Endodermal cell (in vitro differentiated cells): Measurements from ENCODE around the gene AGBL1. TPM values are rescaled to one million over a fixed set of nuclear protein-coding genes. Genes with fewer than 3 reads are reported as not detected.

Experiments
- DNase-seq: peaks from one replicate; pipeline ENCODE4 v3.0.0-alpha.2; 2017
- H3K27ac ChIP-seq: 2 replicates; pipeline ENCODE4 v1.5.1; 2013; ENCODE audit warnings: mild to moderate bottlenecking, low read depth, low read length, moderate library complexity
- H3K27me3 ChIP-seq: 2 replicates; pipeline ENCODE4 v1.6.1; 2013; ENCODE audit warnings: mild to moderate bottlenecking, low read length, moderate library complexity; ENCODE audit not compliant: insufficient read depth, control insufficient read depth, poor library complexity, severe bottlenecking
- H3K36me3 ChIP-seq: 2 replicates; pipeline ENCODE4 v1.7.0; 2013; ENCODE audit warnings: mild to moderate bottlenecking, low read length, moderate library complexity; ENCODE audit not compliant: control insufficient read depth, insufficient read depth
- H3K4me1 ChIP-seq: one replicate; pipeline ENCODE4 v1.7.0; 2013; ENCODE audit warnings: low read length; ENCODE audit not compliant: control insufficient read depth, insufficient read depth
- H3K4me3 ChIP-seq: 2 replicates; pipeline ENCODE4 v1.5.1; 2013; ENCODE audit warnings: mild to moderate bottlenecking, low read length, moderate library complexity
- H3K9ac ChIP-seq: 2 replicates; pipeline ENCODE4 v1.6.1; 2013; ENCODE audit warnings: mild to moderate bottlenecking, low read length, moderate library complexity; ENCODE audit not compliant: poor library complexity, severe bottlenecking; ENCODE audit errors: extremely low read depth
- H3K9me3 ChIP-seq: 2 replicates; pipeline ENCODE4 v1.6.1; 2013; ENCODE audit warnings: mild to moderate bottlenecking, low read length, moderate library complexity; ENCODE audit not compliant: control insufficient read depth
- H3K27ac Mint-ChIP-seq: 2 replicates; pipeline ENCODE4 v1.8.0; 2020; ENCODE audit warnings: mixed read lengths
- H3K27me3 Mint-ChIP-seq: 2 replicates; pipeline ENCODE4 v1.8.0; 2021; ENCODE audit warnings: mild to moderate bottlenecking, mixed read lengths; ENCODE audit not compliant: insufficient read depth
- H3K36me3 Mint-ChIP-seq: 2 replicates; pipeline ENCODE4 v1.8.0; 2020; ENCODE audit warnings: low read depth, mixed read lengths
- H3K4me1 Mint-ChIP-seq: 2 replicates; pipeline ENCODE4 v1.8.0; 2020; ENCODE audit warnings: mixed read lengths
- H3K4me3 Mint-ChIP-seq: 2 replicates; pipeline ENCODE4 v1.8.0; 2020; ENCODE audit warnings: mild to moderate bottlenecking, moderate library complexity, mixed read lengths
- H3K9me3 Mint-ChIP-seq: 2 replicates; pipeline ENCODE4 v1.8.0; 2020; ENCODE audit warnings: mild to moderate bottlenecking, mixed read lengths
- CTCF ChIP-seq: fragments of 200-600 bp; sonication (generic); conservative IDR thresholded peaks from 2 replicates; pipeline ENCODE4 v1.5.0; 2021; ENCODE audit warnings: antibody characterized with exemption, mild to moderate bottlenecking
- WGBS, 2 experiments: methylation state at CpG; one replicate each; pipeline versions ENCODE4 v1.1.5 to v1.1.7; 2013; ENCODE audit warnings: missing lambda C conversion rate in 2 of 2, mixed read lengths in 1 of 2; ENCODE audit not compliant: insufficient coverage in 1 of 2, insufficient read length in 1 of 2; 5-methylcytosine and 5-hydroxymethylcytosine counted together
- total RNA-seq, 2 donors: library from RNA; stranded (reverse); fragmentation: NEBNext Ultra II Directional in 1 of 2; extraction: Animal tissue kit (Norgen Biotek cat#: 25700) in 1 of 2; gene quantifications; 2 replicates in 1 of 2; 3 replicates in 1 of 2; pipeline ENCODE4 v1.2.1, GENCODE V29; 2021

The AGBL1 gene
- total RNA-seq, 2 donors from 2014 or later: 0.07 to 0.11 TPM

- no peak overlapping the region for H3K4me3 Mint-ChIP-seq
- H3K4me1 Mint-ChIP-seq: no peaks in the 10 kb centered on the region
- no peaks in the 10 kb centered on the region for H3K9me3 ChIP-seq
- H3K9me3 Mint-ChIP-seq: peaks cover 10% of the 10 kb centered on the region
- WGBS, 2 experiments: 100% methylated on average over 1 of the region's 1 CpG; no CpG with 5 or more reads in 1 of the 2 experiments
- TF ChIP-seq CTCF: no peak
- no peak overlapping the region for H3K4me3 ChIP-seq
- no peaks in the 10 kb centered on the region for H3K27me3 ChIP-seq
- DNase-seq: no peak
- no peaks in the 10 kb centered on the region for H3K36me3 ChIP-seq
- H3K4me1 ChIP-seq: no peaks in the 10 kb centered on the region
- no peaks in the 10 kb centered on the region for H3K36me3 Mint-ChIP-seq
- H3K27ac ChIP-seq: no peak overlapping the region
- no peak overlapping the region for H3K27ac Mint-ChIP-seq
- no peaks in the 10 kb centered on the region for H3K27me3 Mint-ChIP-seq
- no peak overlapping the region for H3K9ac ChIP-seq
Observed at GRCh38 chr15:86706813-86707212, 627.1 kb downstream of the AGBL1 start.

DNA sequence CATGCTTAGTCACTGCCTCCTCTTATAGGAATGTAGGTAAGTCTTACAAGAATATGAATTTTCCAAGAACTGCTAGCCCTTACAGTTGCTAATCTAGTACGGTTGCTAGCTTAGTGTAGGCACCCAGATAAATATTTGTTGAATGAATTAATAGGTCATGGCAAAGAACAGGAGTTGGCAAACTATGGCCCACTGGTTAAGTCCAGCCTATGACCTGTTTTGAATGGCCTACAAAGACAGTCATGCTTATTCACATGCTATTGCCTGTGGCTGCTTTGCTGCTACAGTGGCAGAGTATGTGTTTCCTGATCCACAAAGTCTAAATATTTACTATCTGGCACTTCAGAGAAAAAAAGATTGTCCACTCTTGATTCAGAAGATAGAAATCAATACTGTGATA, 631.8 kb downstream of the AGBL1 start:
- H3K4me1 Mint-ChIP-seq: peaks cover 10% of the 10 kb centered on the region

GRCh38 chr15:86714241-86714640, 634.6 kb downstream of the AGBL1 start:
- H3K4me1 Mint-ChIP-seq: peaks cover 10% of the 10 kb centered on the region
- no peak overlapping the region for H3K4me3 Mint-ChIP-seq
- no peak overlapping the region for H3K27ac ChIP-seq
- no peak for DNase-seq
- H3K9me3 Mint-ChIP-seq: no peaks in the 10 kb centered on the region
- no peak overlapping the region for H3K4me3 ChIP-seq
- no peaks in the 10 kb centered on the region for H3K36me3 ChIP-seq
- no peaks in the 10 kb centered on the region for H3K36me3 Mint-ChIP-seq
- H3K4me1 ChIP-seq: peaks cover 15% of the 10 kb centered on the region
- H3K27me3 ChIP-seq: no peaks in the 10 kb centered on the region
- WGBS, 2 experiments: 43 to 50% methylated on average over 1 of the region's 1 CpG
- TF ChIP-seq CTCF: no peak
- H3K27me3 Mint-ChIP-seq: no peaks in the 10 kb centered on the region
- H3K9me3 ChIP-seq: no peaks in the 10 kb centered on the region
- H3K9ac ChIP-seq: no peak overlapping the region
- no peak overlapping the region for H3K27ac Mint-ChIP-seq

More for the DNA sequence above, 631.8 kb downstream of the AGBL1 start:
- no peak overlapping the region for H3K4me3 ChIP-seq
- no peak overlapping the region for H3K4me3 Mint-ChIP-seq
- H3K9ac ChIP-seq: no peak overlapping the region
- no peaks in the 10 kb centered on the region for H3K36me3 ChIP-seq
- DNase-seq: no peak
- no peaks in the 10 kb centered on the region for H3K36me3 Mint-ChIP-seq
- no peak overlapping the region for H3K27ac ChIP-seq
- no peaks in the 10 kb centered on the region for H3K9me3 Mint-ChIP-seq
- WGBS, 2 experiments: 96 to 100% methylated on average over 1 of the region's 1 CpG
- no peaks in the 10 kb centered on the region for H3K9me3 ChIP-seq
- no peaks in the 10 kb centered on the region for H3K27me3 Mint-ChIP-seq
- H3K27me3 ChIP-seq: no peaks in the 10 kb centered on the region
- H3K4me1 ChIP-seq: peaks cover 15% of the 10 kb centered on the region
- H3K27ac Mint-ChIP-seq: no peak overlapping the region
- TF ChIP-seq CTCF: no peak
